H9 (cell line): ENCODE measurements around the gene RAB3A. TPM values are rescaled to one million over a fixed set of nuclear protein-coding genes. Genes with fewer than 3 reads are reported as not detected.

Experiments used
- DNase-seq: peaks from one replicate; pipeline ENCODE4 v3.0.0-alpha.2; 2017
- H2AFZ ChIP-seq: one replicate; pipeline ENCODE4 v1.6.1; 2013; ENCODE audit warnings: mild to moderate bottlenecking, low read length, control low read depth, moderate library complexity
- H2AK5ac ChIP-seq: 2 replicates; pipeline ENCODE4 v1.6.1; 2013; ENCODE audit warnings: low read length, control low read depth, mixed read lengths; ENCODE audit not compliant: insufficient read length
- H2BK120ac ChIP-seq: one replicate; pipeline ENCODE4 v1.6.1; 2013; ENCODE audit warnings: low read depth, mild to moderate bottlenecking, low read length, control low read depth, inconsistent platforms; ENCODE audit not compliant: poor library complexity, severe bottlenecking
- H2BK12ac ChIP-seq: 2 replicates; pipeline ENCODE4 v1.6.1; 2013; ENCODE audit warnings: low read length, control low read depth, mixed read lengths, low read depth; ENCODE audit not compliant: insufficient read length
- H2BK15ac ChIP-seq: 2 replicates; pipeline ENCODE4 v1.6.1; 2013; ENCODE audit warnings: low read depth, low read length, control low read depth
- H2BK20ac ChIP-seq: one replicate; pipeline ENCODE4 v1.6.1; 2013; ENCODE audit warnings: low read depth, mild to moderate bottlenecking, low read length, control low read depth, inconsistent platforms; ENCODE audit not compliant: poor library complexity, severe bottlenecking
- H2BK5ac ChIP-seq: 2 replicates; pipeline ENCODE4 v1.6.1; 2013; ENCODE audit warnings: low read length, control low read depth, mixed read lengths; ENCODE audit not compliant: insufficient read length
- H3K14ac ChIP-seq: 2 replicates; pipeline ENCODE4 v1.6.1; 2013; ENCODE audit warnings: low read length, control low read depth; ENCODE audit not compliant: insufficient read depth
- H3K18ac ChIP-seq: 2 replicates; pipeline ENCODE4 v1.6.1; 2013; ENCODE audit warnings: low read depth, mild to moderate bottlenecking, mixed read lengths, low read length, control low read depth; ENCODE audit not compliant: insufficient read length
- H3K23ac ChIP-seq: 2 replicates; pipeline ENCODE4 v1.6.1; 2013; ENCODE audit warnings: low read length, control low read depth, mixed read lengths, low read depth; ENCODE audit not compliant: insufficient read length
- H3K23me2 ChIP-seq: 2 replicates; pipeline ENCODE4 v1.6.1; 2013; ENCODE audit warnings: low read depth, mild to moderate bottlenecking, mixed read lengths, low read length, control low read depth; ENCODE audit not compliant: insufficient read length, poor library complexity, severe bottlenecking
- H3K27ac ChIP-seq: 2 replicates; pipeline ENCODE4 v1.5.1; 2013; ENCODE audit warnings: low read length, control low read depth, mixed read lengths, low read depth; ENCODE audit not compliant: insufficient read length
- H3K27me3 ChIP-seq: 2 replicates; pipeline ENCODE4 v1.6.1; 2013; ENCODE audit warnings: low read length, control low read depth, inconsistent platforms; ENCODE audit not compliant: insufficient read depth
- H3K4ac ChIP-seq: 2 replicates; pipeline ENCODE4 v1.6.1; 2013; ENCODE audit warnings: low read depth, mild to moderate bottlenecking, control low read depth, inconsistent platforms, low read length, moderate library complexity
- H3K4me1 ChIP-seq: 2 replicates; pipeline ENCODE4 v1.6.1; 2013; ENCODE audit warnings: low read length, control low read depth, inconsistent platforms; ENCODE audit not compliant: insufficient read depth
- H3K4me2 ChIP-seq: 2 replicates; pipeline ENCODE4 v1.6.1; 2013; ENCODE audit warnings: low read length, control low read depth, mixed read lengths; ENCODE audit not compliant: insufficient read length, insufficient read depth
- H3K56ac ChIP-seq: 2 replicates; pipeline ENCODE4 v1.6.1; 2013; ENCODE audit warnings: low read depth, mild to moderate bottlenecking, mixed read lengths, low read length, control low read depth; ENCODE audit not compliant: insufficient read length
- H3K79me1 ChIP-seq: 2 replicates; pipeline ENCODE4 v1.6.1; 2013; ENCODE audit warnings: low read depth, mild to moderate bottlenecking, moderate library complexity, low read length, control low read depth, inconsistent platforms; ENCODE audit not compliant: insufficient read depth, poor library complexity, severe bottlenecking
- H3K79me2 ChIP-seq: 2 replicates; pipeline ENCODE4 v1.6.1; 2013; ENCODE audit warnings: low read length, control low read depth, inconsistent platforms; ENCODE audit not compliant: insufficient read depth
- H3K9ac ChIP-seq: 2 replicates; pipeline ENCODE4 v1.6.1; 2013; ENCODE audit warnings: low read length, control low read depth, mixed read lengths; ENCODE audit not compliant: insufficient read length; ENCODE audit errors: extremely low read depth
- H3K9me3 ChIP-seq: one replicate; pipeline ENCODE4 v1.6.1; 2013; ENCODE audit warnings: low read depth, low read length, inconsistent platforms; ENCODE audit not compliant: control insufficient read depth
- H3T11ph ChIP-seq: one replicate; pipeline ENCODE4 v1.6.1; 2013; ENCODE audit warnings: mild to moderate bottlenecking, low read length, control low read depth, inconsistent platforms
- H4K20me1 ChIP-seq: one replicate; pipeline ENCODE4 v1.6.1; 2013; ENCODE audit not compliant: control insufficient read depth, insufficient read length, insufficient read depth
- H4K5ac ChIP-seq: 2 replicates; pipeline ENCODE4 v1.6.1; 2013; ENCODE audit warnings: low read depth, mild to moderate bottlenecking, mixed read lengths, low read length, control low read depth; ENCODE audit not compliant: insufficient read length
- H4K8ac ChIP-seq: replicated peaks from 2 replicates; pipeline ENCODE4 v1.6.1; 2013; ENCODE audit warnings: low read length, control low read depth, mixed read lengths, low read depth; ENCODE audit not compliant: insufficient read length
- H4K91ac ChIP-seq: 2 replicates; pipeline ENCODE4 v1.6.1; 2013; ENCODE audit warnings: low read depth, mild to moderate bottlenecking, moderate library complexity, mixed read lengths, low read length, control low read depth; ENCODE audit not compliant: insufficient read length
- H3K27ac Mint-ChIP-seq, 3 experiments: 2 replicates in 2 of 3; 3 replicates in 1 of 3; pipeline ENCODE4 v1.8.0; 2020 to 2021; ENCODE audit warnings: mixed read lengths in 3 of 3, mild to moderate bottlenecking in 1 of 3, moderate library complexity in 1 of 3
- H3K27me3 Mint-ChIP-seq: 2 replicates; pipeline ENCODE4 v1.8.0; 2021; ENCODE audit warnings: low read depth, mild to moderate bottlenecking, moderate library complexity, mixed read lengths
- H3K36me3 Mint-ChIP-seq, 3 experiments: 2 replicates in 2 of 3; 3 replicates in 1 of 3; pipeline ENCODE4 v1.8.0; 2020 to 2021; ENCODE audit warnings: low read depth in 3 of 3, mixed read lengths in 3 of 3; ENCODE audit not compliant: insufficient read depth in 1 of 3
- H3K4me1 Mint-ChIP-seq, 2 experiments: 2 replicates each; pipeline ENCODE4 v1.8.0; 2020; ENCODE audit warnings: mixed read lengths in 2 of 2
- H3K4me3 Mint-ChIP-seq, 2 experiments: 2 replicates in 1 of 2; 3 replicates in 1 of 2; pipeline ENCODE4 v1.8.0; 2020 to 2021; ENCODE audit warnings: mild to moderate bottlenecking in 2 of 2, mixed read lengths in 2 of 2, moderate library complexity in 1 of 2
- H3K9me3 Mint-ChIP-seq, 2 experiments: 2 replicates in 1 of 2; 3 replicates in 1 of 2; pipeline ENCODE4 v1.8.0; 2020; ENCODE audit warnings: mild to moderate bottlenecking in 2 of 2, mixed read lengths in 2 of 2, moderate library complexity in 1 of 2
- CTCF ChIP-seq: fragments of 200-600 bp; sonication (generic); conservative IDR thresholded peaks from 3 replicates; pipeline ENCODE4 v1.8.0; 2021; ENCODE audit warnings: antibody characterized with exemption, mild to moderate bottlenecking
- WGBS: extraction: QIAGEN DNeasy Blood & Tissue Kit; methylation state at CpG from one replicate; pipeline ENCODE4 v1.1.7; 2013; ENCODE audit warnings: missing lambda C conversion rate, low lambda C conversion rate, mixed read lengths; ENCODE audit not compliant: insufficient read length; ENCODE audit errors: extremely low coverage; 5-methylcytosine and 5-hydroxymethylcytosine counted together
- total RNA-seq: library from RNA; stranded (reverse); gene quantifications from 2 replicates; pipeline ENCODE4 v1.2.1, GENCODE V29; 2021

RAB3A gene
- total RNA-seq, 1 experiment from 2014 or later, result 6.8 TPM

- H4K8ac ChIP-seq, result no peak overlapping the region
- no peak overlapping the region for H3K4ac ChIP-seq
- no peak overlapping the region for H3K9ac ChIP-seq
- H3K27ac ChIP-seq, result no peak overlapping the region
- H2BK15ac ChIP-seq, result no peak overlapping the region
- H3K23ac ChIP-seq, result no peak overlapping the region
- H3K18ac ChIP-seq, result no peak overlapping the region
- Mint-ChIP-seq H3K9me3 (no peaks in the 10 kb centered on the region), H3K36me3 (peaks cover 0 to 3% (median 0%) of the 10 kb centered on the region in 3 experiments; a peak in 2 of 7 replicates), H3K4me3 (no peak overlapping the region), H3K4me1 (peaks cover 14 to 19% of the 10 kb centered on the region in 2 experiments), H3K27ac (no peak overlapping the region), H3K27me3 (peaks cover 5% of the 10 kb centered on the region)
- H2BK5ac ChIP-seq, result no peak overlapping the region
- no peak overlapping the region for H2AFZ ChIP-seq
- no peak overlapping the region for H4K5ac ChIP-seq
- no peaks in the 10 kb centered on the region for H3K79me2 ChIP-seq
- DNase-seq, result no peak
- no peak for TF ChIP-seq CTCF
- no peaks in the 10 kb centered on the region for H3K23me2 ChIP-seq
- H3K27me3 ChIP-seq, result no peaks in the 10 kb centered on the region
- H3K56ac ChIP-seq, result no peak overlapping the region
- no peaks in the 10 kb centered on the region for H4K20me1 ChIP-seq
- no peaks in the 10 kb centered on the region for H3K9me3 ChIP-seq
- no peak overlapping the region for H2BK20ac ChIP-seq
- H3K4me2 ChIP-seq, result no peak overlapping the region
- H3K79me1 ChIP-seq, result no peaks in the 10 kb centered on the region
- H2AK5ac ChIP-seq, result no peak overlapping the region
- H2BK120ac ChIP-seq, result no peak overlapping the region
- H3K14ac ChIP-seq, result no peak overlapping the region
- H2BK12ac ChIP-seq, result no peak overlapping the region
- no peaks in the 10 kb centered on the region; the same call in 1 of the 2 replicates for H3K4me1 ChIP-seq
- no peak overlapping the region for H4K91ac ChIP-seq
- no CpG with 5 or more reads among the region's 17 CpGs for WGBS
- H3T11ph ChIP-seq, result no peak overlapping the region
These were observed 14.3 kb upstream of the RAB3A start for GRCh38 chr19:18218159-18218558.
